Brain microvascular endothelial cell (primary cell): Measurements from ENCODE around the gene FCHSD2.

Source experiments
- DNase-seq: peaks from one replicate; pipeline ENCODE4 v3.0.0-alpha.2; 2020
- H3K27ac ChIP-seq: fragments of 250-450 bp; sonication (Bioruptor Pico); 2 replicates; pipeline ENCODE4 v1.5.1; 2020; ENCODE audit warnings: mild to moderate bottlenecking, moderate library complexity
- H3K27me3 ChIP-seq: fragments of 250-450 bp; sonication (Bioruptor Pico); replicated peaks from 2 replicates; pipeline ENCODE4 v1.5.1; 2020; ENCODE audit warnings: mild to moderate bottlenecking
- H3K36me3 ChIP-seq: fragments of 250-450 bp; sonication (Bioruptor Pico); replicated peaks from 2 replicates; pipeline ENCODE4 v1.5.1; 2020; ENCODE audit warnings: mild to moderate bottlenecking
- H3K4me3 ChIP-seq: 2 replicates; pipeline ENCODE4 v1.5.1; 2011; ENCODE audit warnings: low read depth, mild to moderate bottlenecking, control low read depth, low read length, moderate library complexity
- CTCF ChIP-seq: IDR thresholded peaks from 2 replicates; pipeline ENCODE4 v1.5.1; 2011; ENCODE audit warnings: low read depth, mild to moderate bottlenecking, moderate library complexity, low read length, control low read depth, inconsistent platforms; ENCODE audit errors: missing control alignments
- in situ Hi-C: cut with HindIII; loops from 2 replicates; pipeline ENCODE4 v1.10.0; 2017; ENCODE audit warnings: low sequenced_read_pairs, low pct_ligation_motif_present

FCHSD2 gene

DNA sequence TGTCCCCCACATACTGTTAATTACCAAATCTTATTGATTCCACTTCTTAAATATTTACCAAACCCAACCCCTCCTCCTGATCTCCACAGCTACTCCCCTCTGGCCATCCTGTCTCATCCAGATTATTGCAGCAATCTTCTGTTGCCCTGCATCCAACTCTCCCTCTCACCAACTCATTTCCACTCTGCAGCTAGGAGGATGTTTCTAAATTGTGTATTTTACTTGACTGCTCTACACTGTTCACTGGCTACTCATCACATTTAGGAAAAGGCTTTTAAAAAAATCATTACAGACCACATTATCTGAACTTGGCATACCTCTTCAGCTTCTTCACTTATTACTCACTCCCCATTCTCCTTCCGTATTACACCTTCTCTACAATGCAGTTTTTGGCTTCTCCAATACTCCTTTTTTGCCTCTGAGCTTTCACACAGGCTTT is 210.0 kb downstream of the FCHSD2 start:
- Histone ChIP-seq H3K4me3 (no peak overlapping the region), H3K36me3 (no peaks in the 10 kb centered on the region), H3K27me3 (no peaks in the 10 kb centered on the region), H3K27ac (no peak overlapping the region)
- no peak for TF ChIP-seq CTCF
- no peak for DNase-seq
- in situ Hi-C loops: no loop called here

- peak; percentile 44 for DNase-seq
- in situ Hi-C loops: no loop called here
Observed at GRCh38 chr11:72930008-72930407, 212.1 kb downstream of the FCHSD2 start.

GRCh38 chr11:72929256-72929655 is 212.9 kb downstream of the FCHSD2 start:
- DNase-seq: no peak
- Histone ChIP-seq H3K27ac (no peak overlapping the region), H3K36me3 (no peaks in the 10 kb centered on the region), H3K27me3 (no peaks in the 10 kb centered on the region), H3K4me3 (no peak overlapping the region)
- no peak for TF ChIP-seq CTCF
- in situ Hi-C loops: no loop called here

More at GRCh38 chr11:72930008-72930407, 212.1 kb downstream of the FCHSD2 start:
- H3K4me3 ChIP-seq: no peak overlapping the region
- no peaks in the 10 kb centered on the region for H3K36me3 ChIP-seq
- no peaks in the 10 kb centered on the region for H3K27me3 ChIP-seq
- no peak overlapping the region for H3K27ac ChIP-seq
- no peak for TF ChIP-seq CTCF

GRCh38 chr11:72927380-72927779 is 214.7 kb downstream of the FCHSD2 start:
- H3K27me3 ChIP-seq: no peaks in the 10 kb centered on the region
- no peak for TF ChIP-seq CTCF
- no peak overlapping the region for H3K4me3 ChIP-seq
- no peak overlapping the region for H3K27ac ChIP-seq
- no peak for DNase-seq
- in situ Hi-C loops: no loop called here
- H3K36me3 ChIP-seq: no peaks in the 10 kb centered on the region

DNA sequence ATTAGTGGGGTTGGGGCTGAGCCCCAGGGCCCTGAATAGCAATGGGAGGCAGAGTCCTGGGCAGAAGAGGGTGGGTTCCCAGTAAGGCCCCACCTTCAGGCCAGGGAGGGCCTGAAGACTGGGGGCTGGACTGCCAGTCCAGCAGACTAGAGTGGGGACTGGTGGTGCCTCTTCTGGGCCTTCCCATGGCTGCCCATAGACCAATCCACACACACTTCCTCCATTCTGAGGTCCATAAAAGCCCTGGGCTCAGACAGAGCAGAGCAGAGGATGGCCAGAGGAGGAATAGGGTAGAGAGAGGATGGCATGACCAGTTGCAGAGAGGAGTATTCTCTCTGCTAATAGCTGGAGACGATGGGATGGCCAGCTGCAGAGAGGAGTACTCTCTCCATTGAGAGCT is 216.0 kb downstream of the FCHSD2 start:
- Histone ChIP-seq H3K27me3 (no peaks in the 10 kb centered on the region), H3K4me3 (no peak overlapping the region), H3K36me3 (no peaks in the 10 kb centered on the region), H3K27ac (no peak overlapping the region)
- DNase-seq: no peak
- in situ Hi-C loops: no loop called here
- TF ChIP-seq CTCF: no peak

DNA sequence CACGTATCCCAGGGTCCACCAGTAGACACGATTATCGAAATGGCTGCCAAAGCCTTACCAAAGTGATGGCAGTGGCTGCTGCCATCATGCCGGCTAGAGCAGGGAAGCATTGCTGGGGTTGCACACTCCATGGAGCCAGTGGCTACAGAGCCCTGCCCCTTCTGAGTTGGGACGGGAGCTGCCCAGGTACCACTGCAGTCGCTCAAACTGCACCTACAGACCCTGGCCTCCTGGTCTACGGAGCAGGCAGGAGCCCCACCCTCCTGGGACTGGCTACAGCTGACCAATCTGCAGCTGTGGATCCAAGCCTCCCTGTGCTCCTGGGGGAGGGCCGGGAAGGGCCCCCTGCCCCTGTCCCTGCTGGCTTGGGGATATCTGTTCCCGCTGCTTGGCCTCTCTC is 216.5 kb downstream of the FCHSD2 start:
- H3K27ac ChIP-seq: no peak overlapping the region
- in situ Hi-C loops: no loop called here
- H3K36me3 ChIP-seq: no peaks in the 10 kb centered on the region
- no peak for TF ChIP-seq CTCF
- H3K27me3 ChIP-seq: no peaks in the 10 kb centered on the region
- no peak overlapping the region for H3K4me3 ChIP-seq
- DNase-seq: no peak
